D721Med (cell line): ENCODE results near the gene PPFIA2.
"Not testable (repeated sequence)": the region's sequence is repeated elsewhere in the genome, so short reads cannot be mapped to it uniquely, and the experiment has no call there.

Experiments used
- DNase-seq: peaks from one replicate; pipeline ENCODE4 v3.0.0; 2011; ENCODE audit warnings: low spot score; ENCODE audit not compliant: insufficient read length
- FAIRE-seq: peaks from 2 replicates; lab custom pipeline; 2011; peaks lifted over from hg19 to GRCh38; lab: Jason Lieb, UNC
- TF ChIP-seq, protein P1 (sequence below): IDR thresholded peaks from 2 replicates; pipeline ENCODE4 v1.5.1; 2012; ENCODE audit warnings: mild to moderate bottlenecking, control low read depth; ENCODE audit not compliant: insufficient read depth; ENCODE audit errors: missing control alignments

PPFIA2 gene

DNA sequence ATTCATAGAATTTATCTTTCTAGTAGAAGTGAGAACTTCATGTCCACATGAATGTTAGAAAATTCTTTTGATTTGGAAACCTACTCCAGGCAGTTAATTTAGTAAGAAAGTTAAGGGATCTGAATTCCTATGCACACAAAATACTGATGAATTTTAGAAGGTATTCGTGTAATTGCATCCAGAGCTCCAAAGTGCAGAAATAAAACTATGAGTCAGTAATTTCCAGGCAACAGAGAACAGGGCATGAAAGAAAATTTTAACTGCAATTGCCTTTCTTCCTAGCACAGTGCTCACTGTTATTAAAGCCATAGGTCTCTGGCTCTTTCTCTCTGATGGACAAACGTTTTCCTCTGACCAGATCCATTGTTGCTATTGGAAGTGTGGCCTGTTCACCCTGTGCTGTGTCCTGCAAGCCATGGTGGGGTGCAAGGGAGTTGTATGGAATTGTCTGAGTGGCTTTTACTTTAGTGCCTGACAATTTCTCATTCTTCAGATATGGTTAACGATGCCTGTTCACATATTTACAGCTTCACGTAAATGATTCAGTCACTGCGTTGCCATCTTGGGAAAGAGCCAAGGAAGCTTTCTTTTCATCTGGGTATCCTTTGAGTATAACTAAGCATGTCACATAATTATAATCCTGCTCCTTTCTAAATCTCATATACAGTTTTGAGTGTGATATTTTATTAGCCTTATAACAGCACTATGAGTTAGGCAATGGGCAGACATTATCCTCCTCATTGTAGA, 536.1 kb downstream of the PPFIA2 start:
- no peak for FAIRE-seq
- TF ChIP-seq, protein P1, sequence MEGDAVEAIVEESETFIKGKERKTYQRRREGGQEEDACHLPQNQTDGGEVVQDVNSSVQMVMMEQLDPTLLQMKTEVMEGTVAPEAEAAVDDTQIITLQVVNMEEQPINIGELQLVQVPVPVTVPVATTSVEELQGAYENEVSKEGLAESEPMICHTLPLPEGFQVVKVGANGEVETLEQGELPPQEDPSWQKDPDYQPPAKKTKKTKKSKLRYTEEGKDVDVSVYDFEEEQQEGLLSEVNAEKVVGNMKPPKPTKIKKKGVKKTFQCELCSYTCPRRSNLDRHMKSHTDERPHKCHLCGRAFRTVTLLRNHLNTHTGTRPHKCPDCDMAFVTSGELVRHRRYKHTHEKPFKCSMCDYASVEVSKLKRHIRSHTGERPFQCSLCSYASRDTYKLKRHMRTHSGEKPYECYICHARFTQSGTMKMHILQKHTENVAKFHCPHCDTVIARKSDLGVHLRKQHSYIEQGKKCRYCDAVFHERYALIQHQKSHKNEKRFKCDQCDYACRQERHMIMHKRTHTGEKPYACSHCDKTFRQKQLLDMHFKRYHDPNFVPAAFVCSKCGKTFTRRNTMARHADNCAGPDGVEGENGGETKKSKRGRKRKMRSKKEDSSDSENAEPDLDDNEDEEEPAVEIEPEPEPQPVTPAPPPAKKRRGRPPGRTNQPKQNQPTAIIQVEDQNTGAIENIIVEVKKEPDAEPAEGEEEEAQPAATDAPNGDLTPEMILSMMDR, result no peak
- no peak for DNase-seq

DNA sequence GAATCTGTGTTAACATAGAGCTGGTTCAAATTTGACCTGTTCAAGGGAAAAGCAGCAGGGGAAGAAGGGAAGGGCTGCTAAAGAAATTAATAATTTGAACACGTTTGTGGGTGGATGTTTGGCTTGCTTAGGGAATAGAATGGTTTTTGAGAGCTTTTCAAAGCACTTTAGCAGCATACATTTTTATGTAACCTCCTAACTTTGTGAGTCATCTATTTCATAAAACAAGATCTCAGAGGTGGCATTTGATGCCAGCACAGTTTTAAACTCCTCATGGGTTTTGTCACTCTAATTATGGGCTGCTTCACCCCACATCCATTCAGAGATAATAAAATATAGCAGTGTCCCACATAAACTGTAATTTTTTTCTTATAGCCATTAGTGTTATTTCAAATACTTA, 537.5 kb downstream of the PPFIA2 start:
- FAIRE-seq, result no peak
- no peak for DNase-seq
- TF ChIP-seq, protein P1, result no peak

- FAIRE-seq (no peak), DNase-seq (no peak)
- TF ChIP-seq, protein P1, result no peak
These were observed 542.4 kb downstream of the PPFIA2 start for GRCh38 chr12:81216739-81217138.

DNA sequence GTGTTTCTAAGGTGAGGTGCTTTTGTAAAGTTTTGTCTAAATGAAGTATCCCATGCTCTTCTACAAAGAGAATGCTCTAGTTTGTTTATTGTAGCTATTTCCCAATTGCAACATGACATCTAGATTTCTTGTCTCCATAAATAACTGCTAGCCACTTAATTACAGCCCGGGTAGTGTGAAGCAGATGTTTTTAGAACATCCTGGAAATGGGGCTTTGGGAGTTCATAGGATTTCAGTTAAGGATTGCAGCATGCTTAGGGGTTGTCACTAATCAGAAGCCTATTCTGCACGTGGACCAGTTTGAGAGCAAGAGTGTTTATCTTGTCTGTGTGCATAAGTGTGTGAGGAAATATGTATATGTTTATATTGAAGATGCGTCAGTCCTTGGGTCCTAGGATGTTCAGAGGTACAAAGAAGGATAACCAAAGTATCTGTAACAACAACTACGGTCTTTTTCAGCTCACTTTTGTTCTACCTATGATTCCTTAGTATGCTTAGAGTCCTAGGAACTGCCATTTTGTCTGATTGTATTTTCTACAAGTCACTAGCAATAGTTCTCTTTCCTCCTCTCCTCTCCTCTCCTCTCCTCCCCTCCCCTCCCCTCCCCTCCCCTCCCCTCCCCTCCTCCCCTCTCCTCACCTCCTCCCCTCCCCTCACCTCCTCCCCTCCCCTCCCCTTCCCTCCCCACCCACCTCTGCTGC, 546.0 kb downstream of the PPFIA2 start:
- DNase-seq, result no peak
- TF ChIP-seq, protein P1, result no peak
- no peak for FAIRE-seq

- TF ChIP-seq, protein P1, result no peak
- FAIRE-seq (no peak), DNase-seq (no peak)
These were observed 547.8 kb downstream of the PPFIA2 start for GRCh38 chr12:81211306-81211705.

- not testable (repeated sequence) for DNase-seq, FAIRE-seq
These were observed 549.4 kb downstream of the PPFIA2 start for GRCh38 chr12:81209772-81210225.

GRCh38 chr12:81209012-81209411, 550.1 kb downstream of the PPFIA2 start:
- TF ChIP-seq, protein P1, result no peak
- no peak for FAIRE-seq
- DNase-seq, result no peak
